Tibial artery (tissue), 4 donors: ENCODE results near the gene APP.

Experiments used
- DNase-seq, 2 donors: peaks; one replicate each; pipeline ENCODE4 v3.0.0-alpha.2; 2019
- H3K27ac ChIP-seq, 2 donors: fragments of 200-600 bp; sonication (generic) in 1 of 2; 1 replicate in 1 of 2; 2 replicates in 1 of 2; pipeline ENCODE4 v1.5.1; 2018 to 2019; ENCODE audit warnings: mild to moderate bottlenecking in 1 of 2
- H3K27me3 ChIP-seq, 2 donors: fragments of 200-600 bp; sonication (generic) in 1 of 2; one replicate each; pipeline versions ENCODE4 v1.5.1 to v1.6.0; 2016 to 2019
- H3K36me3 ChIP-seq, 3 donors: fragments of 200-600 bp; sonication (generic) in 2 of 3; one replicate each; pipeline ENCODE4 v1.5.1; 2016 to 2019; ENCODE audit warnings: mild to moderate bottlenecking in 2 of 3
- H3K4me1 ChIP-seq, 4 donors: fragments of 200-600 bp; sonication (generic) in 2 of 4; 1 replicate in 3 of 4; 2 replicates in 1 of 4; pipeline ENCODE4 v1.5.1; 2016 to 2019
- H3K4me3 ChIP-seq, 2 donors: fragments of 200-600 bp; sonication (generic) in 1 of 2; 1 replicate in 1 of 2; 2 replicates in 1 of 2; pipeline ENCODE4 v1.5.1; 2018 to 2019; ENCODE audit warnings: mild to moderate bottlenecking in 2 of 2
- H3K9me3 ChIP-seq, 3 donors: fragments of 200-600 bp; sonication (generic) in 1 of 3; one replicate each; pipeline ENCODE4 v1.5.1; 2016 to 2019
- intact Hi-C: fragments of 100-400 bp; cut with DNase I; formaldehyde crosslinking; loops from one replicate; pipeline ENCODE4 v1.15.0; 2023; ENCODE audit warnings: low total_unique reads
- TF ChIP-seq, protein P1 (sequence below), 2 experiments: fragments of 200-600 bp in 1 of 2; fragments of 450-650 bp in 1 of 2; IDR thresholded peaks; one replicate each; pipeline ENCODE4 v1.5.1; 2017 to 2019; ENCODE audit warnings: antibody characterized with exemption in 2 of 2, mild to moderate bottlenecking in 1 of 2, moderate library complexity in 1 of 2

APP gene

DNA sequence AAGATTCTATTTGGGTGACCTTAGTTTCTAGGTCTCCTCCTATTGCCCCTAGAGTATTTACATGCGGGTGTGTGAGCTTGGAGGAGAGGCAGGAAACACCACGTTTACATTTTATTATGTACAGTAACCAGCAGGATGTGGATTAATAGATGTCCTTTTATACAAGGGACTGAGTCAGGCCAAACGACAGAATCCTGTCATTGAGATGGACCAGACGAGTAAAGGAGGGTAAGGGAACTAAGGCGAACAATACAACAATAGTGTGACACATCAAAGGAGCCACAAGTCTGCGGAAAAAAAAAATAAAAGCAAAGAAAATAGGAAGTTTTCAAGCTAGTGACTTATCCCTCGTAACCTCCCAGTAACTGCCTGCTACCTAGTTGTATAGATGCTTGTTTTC lies 284.7 kb downstream of the APP start:
- Histone ChIP-seq H3K27me3 (no peaks in the 10 kb centered on the region), H3K9me3 (no peaks in the 10 kb centered on the region), H3K4me1 (peaks cover 0 to 15% (median 5%) of the 10 kb centered on the region in 4 donors), H3K36me3 (peaks cover 6 to 28% (median 10%) of the 10 kb centered on the region in 3 donors), H3K4me3 (no peak overlapping the region), H3K27ac (no peak overlapping the region)
- TF ChIP-seq, protein P1, sequence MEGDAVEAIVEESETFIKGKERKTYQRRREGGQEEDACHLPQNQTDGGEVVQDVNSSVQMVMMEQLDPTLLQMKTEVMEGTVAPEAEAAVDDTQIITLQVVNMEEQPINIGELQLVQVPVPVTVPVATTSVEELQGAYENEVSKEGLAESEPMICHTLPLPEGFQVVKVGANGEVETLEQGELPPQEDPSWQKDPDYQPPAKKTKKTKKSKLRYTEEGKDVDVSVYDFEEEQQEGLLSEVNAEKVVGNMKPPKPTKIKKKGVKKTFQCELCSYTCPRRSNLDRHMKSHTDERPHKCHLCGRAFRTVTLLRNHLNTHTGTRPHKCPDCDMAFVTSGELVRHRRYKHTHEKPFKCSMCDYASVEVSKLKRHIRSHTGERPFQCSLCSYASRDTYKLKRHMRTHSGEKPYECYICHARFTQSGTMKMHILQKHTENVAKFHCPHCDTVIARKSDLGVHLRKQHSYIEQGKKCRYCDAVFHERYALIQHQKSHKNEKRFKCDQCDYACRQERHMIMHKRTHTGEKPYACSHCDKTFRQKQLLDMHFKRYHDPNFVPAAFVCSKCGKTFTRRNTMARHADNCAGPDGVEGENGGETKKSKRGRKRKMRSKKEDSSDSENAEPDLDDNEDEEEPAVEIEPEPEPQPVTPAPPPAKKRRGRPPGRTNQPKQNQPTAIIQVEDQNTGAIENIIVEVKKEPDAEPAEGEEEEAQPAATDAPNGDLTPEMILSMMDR (IDR thresholded peaks at IDR 0.05) = no peak
- DNase-seq = no peak
- intact Hi-C loops = no loop called here

DNA sequence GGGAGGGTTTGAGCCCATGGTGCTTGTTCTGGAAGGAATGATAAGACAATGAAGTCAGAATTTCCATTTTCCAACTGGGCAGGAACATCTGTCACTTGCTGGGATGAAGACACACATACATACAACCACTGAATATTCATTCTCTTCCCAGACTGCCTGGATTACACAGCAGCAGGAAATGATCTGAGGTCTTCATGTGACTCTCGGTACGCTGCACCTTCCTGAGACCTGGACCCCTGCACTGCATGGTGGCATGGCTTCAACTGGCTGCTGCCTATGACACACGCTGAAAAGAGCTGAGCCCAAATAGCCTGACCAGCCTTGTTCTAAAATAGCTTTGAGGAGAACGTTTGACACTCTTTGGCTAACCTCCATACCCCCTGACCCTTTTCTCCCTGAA lies 285.2 kb downstream of the APP start:
- Histone ChIP-seq H3K36me3 (peaks cover 9 to 33% (median 14%) of the 10 kb centered on the region in 3 donors), H3K9me3 (no peaks in the 10 kb centered on the region), H3K4me3 (no peak overlapping the region), H3K27ac (no peak overlapping the region), H3K27me3 (no peaks in the 10 kb centered on the region), H3K4me1 (peaks cover 0 to 15% (median 5%) of the 10 kb centered on the region in 4 donors)
- TF ChIP-seq, protein P1 (IDR thresholded peaks at IDR 0.05) = no peak
- intact Hi-C loops = no loop called here
- no peak for DNase-seq

- Histone ChIP-seq H3K27me3 (no peaks in the 10 kb centered on the region), H3K4me3 (no peak overlapping the region), H3K9me3 (no peaks in the 10 kb centered on the region), H3K36me3 (peaks cover 7 to 33% (median 9%) of the 10 kb centered on the region in 3 donors), H3K4me1 (peaks cover 0 to 15% (median 5%) of the 10 kb centered on the region in 4 donors), H3K27ac (no peak overlapping the region)
- DNase-seq = no peak
- TF ChIP-seq, protein P1 (IDR thresholded peaks at IDR 0.05) = no peak
- intact Hi-C loops = no loop called here
Observed at GRCh38 chr21:25884311-25884710, 286.3 kb downstream of the APP start.

DNA sequence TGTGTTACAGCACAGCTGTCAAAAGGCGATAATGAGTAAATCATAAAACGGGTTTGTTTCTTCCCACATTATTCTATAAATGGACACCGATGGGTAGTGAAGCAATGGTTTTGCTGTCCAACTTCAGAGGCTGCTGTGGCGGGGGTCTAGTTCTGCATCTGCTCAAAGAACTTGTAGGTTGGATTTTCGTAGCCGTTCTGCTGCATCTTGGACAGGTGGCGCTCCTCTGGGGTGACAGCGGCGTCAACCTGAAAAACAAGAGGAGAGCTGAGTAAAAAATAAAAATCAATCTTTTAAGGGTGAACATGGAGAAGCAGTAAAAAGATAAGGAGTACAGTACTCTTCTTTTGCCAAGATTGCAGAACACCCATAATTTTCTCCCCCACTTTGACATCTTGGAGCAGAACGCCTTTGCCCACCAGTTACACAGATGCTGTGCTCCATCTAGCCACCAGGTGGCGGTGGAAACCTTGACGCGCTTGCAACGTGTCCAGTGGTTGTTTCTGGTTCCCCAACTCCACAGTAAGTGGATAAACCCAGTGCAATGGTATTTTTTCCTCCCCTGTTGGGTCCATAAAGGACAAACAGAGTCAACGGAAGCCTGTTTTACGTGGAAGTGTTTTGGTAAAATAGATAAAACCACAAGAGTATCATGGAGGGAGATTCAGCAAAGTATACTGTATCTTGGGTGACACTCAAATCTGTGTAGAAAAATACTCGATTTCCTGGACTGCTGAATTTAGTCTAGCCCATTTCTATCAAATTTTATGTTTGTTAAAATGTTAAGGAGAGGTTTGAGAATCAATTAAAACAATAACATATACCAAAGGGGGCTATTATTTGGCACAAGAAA lies 288.8 kb downstream of the APP start:
- DNase-seq = peak; percentile 57 to 75
- Histone ChIP-seq H3K9me3 (no peaks in the 10 kb centered on the region), H3K36me3 (peaks cover 7 to 19% (median 9%) of the 10 kb centered on the region in 3 donors), H3K27ac (no peak overlapping the region), H3K4me3 (no peak overlapping the region), H3K27me3 (no peaks in the 10 kb centered on the region), H3K4me1 (peaks cover 0 to 15% (median 5%) of the 10 kb centered on the region in 4 donors)
- intact Hi-C loops = loop anchor here (2.0 kb wide), 1 partner anchor 287 kb away; no protein-coding TSS in a partner anchor
- TF ChIP-seq, protein P1 (IDR thresholded peaks at IDR 0.05) = peak; percentile 90 to 92

- Histone ChIP-seq H3K4me1 (no peaks in the 10 kb centered on the region), H3K36me3 (peaks cover 7 to 14% (median 9%) of the 10 kb centered on the region in 3 donors), H3K4me3 (no peak overlapping the region), H3K27me3 (no peaks in the 10 kb centered on the region), H3K9me3 (no peaks in the 10 kb centered on the region), H3K27ac (no peak overlapping the region)
- TF ChIP-seq, protein P1 (IDR thresholded peaks at IDR 0.05) = no peak
- no peak for DNase-seq
- intact Hi-C loops = no loop called here
Observed at GRCh38 chr21:25879203-25879602, 291.4 kb downstream of the APP start.
